HG02798 (cell line): ENCODE data around the gene LGALS1.

Experiments
- ATAC-seq: cut with Tn5 transposase; IDR thresholded peaks from one replicate; pipeline ENCODE4 v1.9.1; 2021; ENCODE audit warnings: mild to moderate bottlenecking; ENCODE audit not compliant: unreplicated experiment, poor library complexity

The LGALS1 gene

DNA sequence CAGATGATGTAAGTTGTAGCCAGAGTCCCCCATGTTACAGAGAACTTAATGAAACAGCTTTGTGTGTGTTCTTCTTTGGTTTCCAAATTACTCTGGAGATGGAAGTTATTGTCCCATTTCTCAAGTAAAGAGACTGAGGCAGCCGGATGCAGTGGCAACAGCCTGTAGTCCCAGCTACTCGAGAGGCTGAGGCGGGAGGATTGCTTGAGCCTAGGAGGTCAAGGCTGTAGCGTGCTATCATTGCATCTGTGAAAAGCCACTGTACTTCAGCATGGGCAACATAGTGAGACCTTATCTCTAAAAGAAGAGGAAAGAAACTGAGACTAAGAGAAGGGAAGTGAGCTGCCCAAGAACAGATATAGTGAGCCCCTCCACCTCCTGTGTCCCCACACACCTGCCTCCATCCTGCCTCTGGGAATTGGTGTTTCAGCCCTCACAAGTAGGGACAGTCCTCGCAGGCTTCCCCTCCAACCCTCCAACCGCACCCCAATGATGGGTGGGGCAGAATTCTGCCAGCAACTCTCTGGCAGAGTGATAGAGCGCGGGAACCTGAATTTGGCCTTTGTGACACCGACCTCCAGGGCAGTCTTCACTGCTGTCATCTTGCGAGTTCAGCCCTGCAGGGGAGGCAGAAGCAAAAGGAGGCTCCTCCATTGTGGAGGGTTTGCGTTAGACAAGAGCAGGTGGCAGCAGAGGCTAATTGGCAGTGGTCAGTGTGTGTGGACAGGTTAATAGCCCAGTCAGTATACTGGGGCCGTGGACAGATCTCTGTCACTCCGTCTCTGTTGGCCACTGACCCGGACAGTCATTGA is 15.3 kb upstream of the LGALS1 start:
- no peak for ATAC-seq

DNA sequence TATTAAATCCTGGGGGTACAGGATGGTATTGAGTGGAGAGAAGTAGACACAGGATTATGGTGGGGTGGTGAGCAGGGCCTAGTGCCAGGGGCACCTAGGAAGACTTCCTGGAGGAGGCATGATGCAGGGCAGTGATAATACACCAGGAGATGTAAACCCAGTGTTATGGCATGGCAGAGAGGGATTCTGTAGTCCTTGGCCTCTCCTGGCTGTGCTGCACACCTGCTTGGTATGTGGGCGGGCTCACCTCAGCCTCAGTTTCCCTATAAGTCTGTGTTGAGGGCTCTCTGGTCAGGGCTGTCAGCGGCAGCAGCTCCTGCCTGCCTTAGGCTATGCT is 14.8 kb upstream of the LGALS1 start:
- ATAC-seq = no peak

DNA sequence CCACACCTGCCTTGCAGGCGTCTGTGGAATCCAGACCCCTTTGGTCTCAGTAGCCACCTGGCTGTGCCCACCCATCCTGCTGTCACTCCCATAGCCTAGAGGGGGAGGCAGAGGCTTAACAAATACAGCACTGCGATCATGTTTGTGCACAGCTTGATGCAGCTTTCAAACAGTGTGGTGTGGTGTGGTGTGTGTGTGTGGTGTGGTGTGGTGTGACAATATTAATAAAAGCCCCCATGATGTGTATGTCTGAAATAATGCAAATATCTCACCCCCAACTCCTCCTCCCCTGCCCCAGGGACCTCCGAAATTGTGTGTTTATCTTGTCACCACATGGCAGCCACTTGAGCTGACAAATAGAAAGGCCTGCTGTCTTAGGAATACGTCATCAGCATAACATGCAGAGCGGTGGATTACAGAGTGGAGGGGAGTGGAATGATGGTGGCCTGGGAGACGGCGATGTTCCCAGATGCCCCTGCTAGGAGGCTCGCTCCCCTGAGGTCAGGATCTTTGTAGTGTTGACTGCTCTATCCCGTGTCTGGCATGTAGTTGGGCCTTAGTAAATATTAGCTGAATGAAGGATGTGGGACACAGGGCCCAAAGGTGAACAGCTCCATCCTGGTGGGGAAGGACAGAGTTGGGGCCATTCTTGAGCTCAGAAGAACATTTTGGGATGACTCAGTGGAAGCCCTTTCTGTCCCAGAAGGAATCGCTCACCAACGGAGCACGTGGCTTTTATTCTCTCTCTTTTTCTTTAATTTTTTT is 14.1 kb upstream of the LGALS1 start:
- no peak for ATAC-seq

DNA sequence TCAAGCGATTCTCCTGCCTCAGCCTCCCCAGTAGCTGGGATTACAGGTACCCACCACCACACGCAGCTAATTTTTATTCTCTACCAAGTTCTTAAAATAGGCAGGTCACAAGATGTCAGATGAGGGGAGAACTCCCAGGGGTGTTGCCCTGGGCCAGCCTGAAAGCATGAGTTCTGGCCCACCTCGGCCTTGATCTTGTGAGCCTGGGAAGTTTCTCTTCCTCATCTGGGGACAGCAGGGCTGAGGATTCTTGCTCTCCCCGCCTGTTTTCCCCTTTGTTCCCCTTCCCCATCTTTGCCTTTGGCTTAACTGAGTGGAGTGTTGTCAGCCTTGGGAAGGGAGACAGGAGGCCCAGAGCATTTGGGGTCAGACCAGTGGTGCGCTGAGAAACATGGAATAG is 13.4 kb upstream of the LGALS1 start:
- ATAC-seq = no peak

DNA sequence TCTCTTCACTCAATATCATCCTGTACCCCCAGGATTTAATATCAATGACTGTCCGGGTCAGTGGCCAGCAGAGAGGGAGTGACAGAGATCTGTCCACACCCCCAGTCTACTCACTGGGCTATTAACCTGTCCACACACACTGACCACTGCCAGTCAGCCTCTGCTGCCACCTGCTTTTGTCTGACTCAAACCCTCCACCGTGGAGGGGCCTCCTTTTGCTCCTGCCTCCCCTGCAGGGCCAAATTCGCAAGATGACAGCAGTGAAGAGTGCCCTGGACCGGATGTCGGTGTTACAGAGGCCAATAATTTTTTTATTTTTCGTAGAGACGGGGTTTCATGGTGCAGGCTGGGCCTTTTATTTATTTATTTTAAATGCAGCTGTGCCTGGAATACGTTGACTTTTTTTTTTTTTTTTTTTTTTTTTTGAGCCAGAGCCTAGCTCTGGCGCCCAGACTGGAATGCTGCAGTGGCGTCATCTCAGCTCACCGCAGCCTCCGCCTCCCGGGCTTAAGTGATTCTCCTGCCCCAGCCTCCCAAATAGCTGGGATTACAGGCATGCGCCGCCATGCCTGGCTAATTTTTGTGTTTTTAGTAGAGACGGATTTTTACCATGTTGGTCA is 11.8 kb upstream of the LGALS1 start:
- ATAC-seq = no peak

DNA sequence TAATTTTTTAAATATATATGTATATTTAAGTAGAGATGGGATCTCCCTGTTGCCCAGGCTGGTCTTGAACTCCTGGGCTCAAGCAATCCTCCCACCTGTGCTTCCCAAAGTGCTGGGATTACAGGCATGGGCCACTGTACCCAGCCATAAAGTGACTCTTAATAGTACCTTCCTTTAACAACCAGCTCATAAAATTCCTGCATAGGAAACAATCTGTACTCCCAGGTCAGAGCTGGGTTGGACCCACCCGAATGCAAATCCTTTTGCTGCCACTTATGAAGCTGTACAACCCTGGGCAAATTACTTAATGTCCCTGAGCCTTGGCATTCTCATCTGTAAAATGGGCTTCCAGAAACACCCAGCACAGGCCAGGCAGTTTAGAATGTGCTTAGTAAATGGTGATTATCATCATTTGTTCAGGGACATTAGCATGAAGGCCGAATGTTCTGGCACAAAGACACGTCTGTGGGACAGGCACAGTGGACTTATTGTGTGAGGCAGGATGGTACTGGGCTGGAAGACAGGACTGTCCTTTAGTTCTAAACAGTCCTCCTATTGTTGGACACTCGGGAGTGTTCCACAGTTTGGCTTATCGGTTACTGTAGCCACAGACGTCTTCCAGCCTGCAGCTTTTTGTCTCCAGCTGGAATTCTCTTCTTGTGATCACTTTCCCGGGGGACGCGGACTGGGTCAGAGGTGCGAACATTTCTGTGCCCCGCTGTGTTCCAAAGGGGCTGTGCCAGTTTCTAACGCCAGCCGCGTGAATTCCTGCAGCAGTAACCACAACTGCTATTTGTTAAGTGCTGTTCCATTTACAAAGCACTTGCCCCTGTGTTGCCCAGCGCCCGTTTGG is 11.0 kb upstream of the LGALS1 start:
- no peak for ATAC-seq

DNA sequence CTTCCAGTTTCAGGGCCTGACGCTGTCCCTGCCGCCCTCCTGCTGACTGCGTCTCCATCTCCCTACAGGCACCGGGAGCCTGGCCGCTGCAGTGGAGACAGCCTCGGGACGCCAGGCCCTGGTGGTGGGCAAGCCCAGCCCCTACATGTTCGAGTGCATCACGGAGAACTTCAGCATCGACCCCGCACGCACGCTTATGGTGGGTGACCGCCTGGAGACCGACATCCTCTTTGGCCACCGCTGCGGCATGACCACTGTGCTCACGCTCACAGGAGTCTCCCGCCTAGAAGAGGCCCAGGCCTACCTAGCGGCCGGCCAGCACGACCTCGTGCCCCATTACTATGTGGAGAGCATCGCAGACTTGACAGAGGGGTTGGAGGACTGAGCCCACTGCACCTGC is 9.9 kb upstream of the LGALS1 start:
- no peak for ATAC-seq

DNA sequence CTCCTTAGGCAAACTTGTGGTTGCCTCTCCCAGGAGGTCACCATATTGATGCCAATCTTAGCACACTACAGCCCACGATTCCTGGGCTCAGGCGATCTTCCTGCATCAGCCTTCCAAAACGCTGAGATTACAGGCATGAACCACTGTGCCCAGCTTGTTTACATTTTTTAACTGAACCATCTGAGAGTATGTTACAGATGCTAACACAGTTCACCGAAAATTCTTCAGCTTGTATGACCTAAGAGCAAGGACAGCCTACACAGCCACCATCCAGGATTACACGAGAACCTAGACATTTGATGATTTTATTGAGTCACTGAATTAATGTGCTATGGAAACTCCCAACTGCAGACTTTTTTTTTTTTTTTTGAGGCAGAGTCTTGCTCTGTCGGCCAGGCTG is 5.8 kb upstream of the LGALS1 start:
- ATAC-seq = no peak

DNA sequence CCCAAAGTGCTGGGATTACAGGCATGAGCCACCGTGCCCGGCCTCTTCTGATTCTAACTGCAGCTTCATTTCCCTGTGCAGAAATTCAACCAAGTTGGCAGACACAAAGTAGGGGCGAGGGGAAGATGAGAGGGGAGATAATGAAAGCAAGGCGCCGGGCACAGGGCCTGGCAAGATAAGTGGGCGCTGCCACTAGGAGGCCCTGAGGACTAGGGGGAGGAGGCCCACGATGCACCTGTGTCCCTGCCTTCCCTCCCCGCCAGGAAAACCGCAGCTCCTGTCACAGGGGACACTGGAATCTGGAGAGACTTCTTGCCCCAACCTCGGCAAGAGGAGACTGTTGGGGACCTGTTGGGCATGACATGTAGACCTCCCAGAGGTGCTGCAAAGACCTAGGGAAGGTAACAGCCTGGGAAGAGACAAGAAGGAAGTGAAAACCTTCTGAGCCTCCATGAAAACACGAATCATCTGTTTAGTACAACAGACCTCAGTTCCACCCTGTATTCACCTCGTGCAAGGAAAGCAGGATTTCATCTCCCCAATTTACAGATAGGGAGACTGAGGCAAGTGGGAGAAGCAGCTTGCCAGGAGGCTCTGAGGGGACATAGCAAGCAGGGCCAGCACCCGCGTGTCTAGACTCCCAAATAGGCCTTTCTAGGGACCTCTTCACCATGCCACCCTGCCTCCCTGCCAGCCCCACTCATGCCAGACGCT is 3.1 kb upstream of the LGALS1 start:
- no peak for ATAC-seq

DNA sequence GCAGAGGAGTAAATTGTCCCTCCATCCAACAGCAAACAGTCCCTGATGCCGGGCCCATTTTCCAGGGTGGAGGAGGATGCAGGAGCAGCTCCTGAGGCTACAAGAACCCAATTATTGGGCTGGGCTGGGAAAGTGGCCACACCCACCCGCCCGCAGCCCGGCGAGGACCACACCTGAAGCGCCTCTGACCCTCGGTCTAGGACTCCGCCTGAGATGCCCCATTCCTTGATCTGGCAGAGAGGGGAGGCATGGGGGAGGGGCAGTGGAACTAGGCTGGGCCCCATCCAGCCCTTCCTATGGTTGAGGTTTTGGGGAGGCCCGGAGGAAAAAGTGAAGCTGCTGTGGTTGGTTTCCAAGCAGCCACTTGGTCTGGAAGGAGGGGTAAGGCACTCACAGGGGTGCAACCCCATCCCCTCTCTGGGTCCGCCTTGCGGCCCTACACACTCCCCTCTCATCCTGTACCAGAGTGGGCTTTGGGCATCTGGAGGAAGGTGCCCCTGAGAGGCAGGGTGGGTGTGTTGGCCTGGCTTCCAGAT is 2.4 kb upstream of the LGALS1 start:
- no peak for ATAC-seq

DNA sequence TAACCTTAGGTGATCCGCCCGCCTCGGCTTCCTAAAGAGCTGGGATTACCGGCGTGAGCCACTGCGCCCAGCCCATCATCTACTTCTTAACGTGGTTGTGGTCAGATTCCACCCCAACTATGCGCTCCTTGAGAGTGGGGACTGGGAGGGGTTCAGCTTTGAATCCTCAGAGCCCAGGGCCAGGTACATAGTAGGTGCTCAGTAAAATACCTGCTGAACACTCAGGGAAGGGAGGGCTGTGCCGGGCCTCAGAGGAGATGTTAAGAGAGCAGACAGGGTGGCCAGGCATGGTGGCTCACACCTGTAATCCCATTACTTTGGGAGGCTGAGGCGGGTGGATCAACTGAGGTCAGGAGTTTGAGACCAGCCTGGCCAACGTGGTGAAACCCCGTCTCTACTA is 1.2 kb upstream of the LGALS1 start:
- ATAC-seq = no peak

DNA sequence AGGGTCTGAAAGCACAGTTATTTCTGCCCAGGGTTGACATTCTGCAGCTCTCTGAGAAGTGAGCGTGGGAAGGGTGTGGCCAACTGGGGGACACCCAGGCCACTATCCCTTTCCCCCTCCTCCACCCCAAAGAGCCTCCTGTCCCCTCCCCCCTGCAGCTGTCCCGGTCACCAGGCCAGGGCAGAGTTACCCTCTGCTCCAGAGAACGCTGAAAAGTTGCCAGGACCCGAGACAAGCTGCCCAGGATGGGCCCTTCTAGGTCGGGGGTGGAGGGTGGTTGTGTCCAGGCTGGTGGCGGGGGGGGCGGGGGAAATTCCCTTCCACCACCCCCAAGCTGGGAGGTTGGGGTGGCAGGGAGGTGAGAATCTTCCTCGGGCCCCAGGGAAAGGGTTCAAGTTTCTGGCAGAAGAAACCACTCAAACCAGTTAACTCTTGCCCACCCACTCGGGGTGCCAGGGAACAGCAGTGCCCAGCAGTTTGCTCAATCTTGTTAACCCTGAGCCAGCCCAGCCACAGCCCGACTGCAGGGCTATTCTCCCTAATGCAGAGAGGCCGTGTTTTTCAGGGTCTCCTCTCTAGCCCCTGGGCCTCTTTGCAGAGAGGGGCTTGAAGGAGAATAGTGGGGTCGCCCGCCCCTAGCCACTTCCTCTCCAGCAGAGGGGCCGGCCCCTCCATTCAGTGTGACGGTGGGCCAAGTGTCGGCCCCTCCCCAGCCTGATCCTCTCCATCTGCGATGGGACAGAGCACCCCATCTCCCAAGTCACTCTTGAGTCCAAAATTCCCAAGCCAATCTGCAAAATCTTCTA is 697 bp downstream of the LGALS1 start:
- peak; percentile 3 for ATAC-seq

DNA sequence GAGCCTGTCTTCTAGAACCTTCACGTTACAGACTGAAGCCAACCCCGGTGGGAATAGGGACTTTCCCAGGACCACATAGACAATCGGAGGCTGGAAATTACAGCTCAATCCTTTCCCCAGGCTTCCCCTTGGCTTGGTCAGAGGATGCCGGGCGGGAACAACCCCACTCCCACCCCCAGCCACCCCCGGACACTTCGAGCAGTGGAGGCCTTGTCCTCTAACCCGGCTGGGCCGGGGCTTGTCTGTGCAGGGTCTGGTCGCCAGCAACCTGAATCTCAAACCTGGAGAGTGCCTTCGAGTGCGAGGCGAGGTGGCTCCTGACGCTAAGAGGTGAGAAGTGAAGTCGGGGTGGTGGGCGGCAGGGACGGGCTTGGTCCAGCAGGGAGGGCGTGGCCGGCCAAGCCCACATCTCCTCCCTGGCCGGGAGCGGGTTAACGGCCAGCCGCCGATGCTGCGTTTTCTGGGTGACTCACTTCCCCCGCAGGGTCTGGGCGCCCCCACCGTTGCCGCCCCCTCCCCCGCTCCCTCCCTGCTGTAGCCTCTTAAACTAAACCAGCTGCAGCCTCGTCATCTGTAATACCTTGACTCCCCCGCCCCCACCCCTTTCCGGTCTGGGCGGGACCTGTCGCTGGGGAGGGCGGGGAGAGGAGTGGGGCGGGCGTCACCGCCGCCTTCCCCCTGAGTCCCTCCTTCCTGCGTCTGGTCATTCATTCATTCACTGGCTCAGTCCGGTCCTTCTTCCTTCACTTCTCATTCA is 1.5 kb downstream of the LGALS1 start:
- ATAC-seq = peak; percentile 61

DNA sequence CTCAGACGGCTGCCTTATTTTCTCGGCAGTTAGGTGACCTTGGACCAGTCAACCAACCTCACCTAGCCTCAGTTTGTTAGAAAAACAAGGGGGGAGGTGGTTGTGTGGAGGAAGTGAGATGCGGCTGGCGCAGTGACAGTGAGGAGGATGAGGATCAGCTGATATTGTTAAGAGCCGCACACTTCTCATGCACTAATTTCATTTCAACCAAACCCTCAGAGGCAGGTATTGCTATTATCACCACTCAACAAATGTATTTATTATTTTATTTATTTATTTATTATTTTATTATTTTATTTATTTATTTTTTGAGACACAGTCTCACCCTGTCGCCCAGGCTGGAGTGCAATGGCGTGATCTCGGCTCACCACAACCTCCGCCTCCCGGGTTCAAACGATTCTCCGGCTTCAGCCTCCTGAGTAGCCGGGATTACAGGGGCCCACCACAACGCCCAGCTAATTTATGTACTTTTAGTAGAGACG is 2.1 kb downstream of the LGALS1 start:
- no peak for ATAC-seq

DNA sequence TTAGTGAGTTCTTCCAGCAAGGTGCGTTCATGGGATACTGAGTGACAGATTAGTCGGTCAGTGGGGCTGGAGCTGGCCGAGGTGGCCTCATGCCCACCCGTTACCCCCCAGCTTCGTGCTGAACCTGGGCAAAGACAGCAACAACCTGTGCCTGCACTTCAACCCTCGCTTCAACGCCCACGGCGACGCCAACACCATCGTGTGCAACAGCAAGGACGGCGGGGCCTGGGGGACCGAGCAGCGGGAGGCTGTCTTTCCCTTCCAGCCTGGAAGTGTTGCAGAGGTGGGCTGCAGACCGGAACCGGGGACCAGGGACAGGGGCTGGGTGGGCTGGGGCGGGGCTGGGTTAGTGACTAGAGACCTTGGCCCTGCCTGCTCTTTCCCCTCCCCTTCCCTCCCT is 2.9 kb downstream of the LGALS1 start:
- no peak for ATAC-seq

DNA sequence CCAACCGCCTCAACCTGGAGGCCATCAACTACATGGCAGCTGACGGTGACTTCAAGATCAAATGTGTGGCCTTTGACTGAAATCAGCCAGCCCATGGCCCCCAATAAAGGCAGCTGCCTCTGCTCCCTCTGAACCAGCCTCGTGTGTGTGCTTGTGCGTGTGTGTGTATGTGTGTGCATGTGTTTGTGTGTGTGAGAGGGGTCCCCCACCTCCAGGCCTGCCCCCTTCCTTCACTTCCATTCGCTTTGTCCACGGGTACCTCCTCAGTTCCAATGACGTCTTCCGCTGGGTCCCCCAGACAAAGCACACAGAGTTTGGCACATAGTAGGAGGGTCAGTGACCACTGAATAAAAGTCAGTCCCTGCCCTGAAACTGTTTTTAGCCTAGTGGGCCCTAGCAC is 4.2 kb downstream of the LGALS1 start:
- ATAC-seq = no peak

DNA sequence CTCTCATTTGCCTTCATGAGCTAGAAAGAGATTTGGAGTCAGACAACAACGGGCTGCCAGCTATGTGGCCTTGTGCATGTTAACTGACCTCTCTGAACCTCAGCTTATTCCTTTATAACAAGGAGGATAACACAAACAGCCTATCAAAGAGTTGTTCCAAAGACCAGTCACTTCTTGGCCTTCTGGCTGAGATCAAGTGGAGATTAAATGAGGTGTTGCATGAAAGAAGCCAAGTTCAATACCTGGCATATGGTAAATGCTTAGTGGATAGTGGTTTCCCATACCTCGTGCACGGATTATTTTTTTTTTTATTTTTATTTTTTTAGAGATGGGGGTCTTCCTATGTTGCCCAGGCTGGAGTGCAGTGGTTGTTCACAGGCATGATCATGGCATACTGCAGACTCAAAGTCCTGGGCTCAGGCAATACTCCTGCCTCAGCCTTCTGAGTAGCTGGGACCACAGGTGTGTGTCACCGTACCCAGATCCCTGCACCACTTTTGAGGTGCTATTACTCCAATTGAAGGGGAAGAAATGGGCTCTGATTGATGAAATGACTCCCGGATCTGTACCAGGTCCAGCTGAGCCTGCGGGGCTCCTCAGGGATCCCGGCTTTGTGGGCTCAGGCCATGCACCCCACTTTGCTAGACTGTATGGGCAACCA is 4.9 kb downstream of the LGALS1 start:
- no peak for ATAC-seq

DNA sequence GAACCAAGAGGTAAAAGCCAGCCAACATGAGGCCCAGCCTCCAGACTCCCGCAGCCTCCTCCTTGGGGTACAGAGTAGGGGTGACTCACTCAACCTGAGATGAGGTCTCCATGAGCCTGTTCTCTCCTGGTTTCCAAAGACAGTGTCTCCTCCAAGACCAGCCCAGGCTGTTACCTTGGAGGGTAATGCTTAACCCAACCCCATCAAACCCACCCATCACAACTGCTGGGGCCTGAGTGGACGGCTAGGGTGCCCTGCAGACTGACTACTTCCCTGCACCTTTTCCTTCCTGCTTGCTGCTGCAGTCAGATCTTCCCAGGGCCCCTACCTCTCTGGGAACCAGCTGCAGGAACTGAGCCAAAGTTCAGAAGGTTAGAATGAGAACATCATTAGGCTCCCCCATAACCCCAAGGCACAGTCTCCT is 5.6 kb downstream of the LGALS1 start:
- no peak for ATAC-seq
